ENCODE results near the gene SPAG4.

SPAG4 gene

GRCh38 chr20:35586751-35587425, 28.7 kb upstream of the SPAG4 start:
- Histone ChIP-seq H3K4me1 (ENCODE audit: control insufficient read depth, insufficient read depth, low read length) (no peaks in the 10 kb centered on the region), H3K36me3 (ENCODE audit: control insufficient read depth, insufficient read depth, low read length) (no peaks in the 10 kb centered on the region), H3K27me3 (ENCODE audit: control insufficient read depth, insufficient read depth, low read length) (no peaks in the 10 kb centered on the region)

GRCh38 chr20:35587436-35587835, 28.2 kb upstream of the SPAG4 start:
- H3K4me1 ChIP-seq (ENCODE audit: control insufficient read depth, insufficient read depth, low read length) = no peaks in the 10 kb centered on the region
- H3K9me3 ChIP-seq (ENCODE audit: control insufficient read depth, low read length) = no peaks in the 10 kb centered on the region
- no peaks in the 10 kb centered on the region for H3K36me3 ChIP-seq (ENCODE audit: control insufficient read depth, insufficient read depth, low read length)
- H3K27me3 ChIP-seq (ENCODE audit: control insufficient read depth, insufficient read depth, low read length) = no peaks in the 10 kb centered on the region
- no peak overlapping the region for H3K4me3 ChIP-seq (ENCODE audit: low read length)
- H3K9ac ChIP-seq (ENCODE audit: low read length) = no peak overlapping the region

More at GRCh38 chr20:35586751-35587425, 28.7 kb upstream of the SPAG4 start:
- Histone ChIP-seq H3K9ac (ENCODE audit: low read length) (no peak overlapping the region), H3K4me3 (ENCODE audit: low read length) (no peak overlapping the region), H3K9me3 (ENCODE audit: control insufficient read depth, low read length) (no peaks in the 10 kb centered on the region)

GRCh38 chr20:35588397-35588796, 27.2 kb upstream of the SPAG4 start:
- H3K27me3 ChIP-seq (ENCODE audit: control insufficient read depth, insufficient read depth, low read length) = no peaks in the 10 kb centered on the region
- no peaks in the 10 kb centered on the region for H3K36me3 ChIP-seq (ENCODE audit: control insufficient read depth, insufficient read depth, low read length)
- no peaks in the 10 kb centered on the region for H3K9me3 ChIP-seq (ENCODE audit: control insufficient read depth, low read length)
- H3K4me1 ChIP-seq (ENCODE audit: control insufficient read depth, insufficient read depth, low read length) = no peaks in the 10 kb centered on the region
- H3K9ac ChIP-seq (ENCODE audit: low read length) = no peak overlapping the region
- no peak overlapping the region for H3K4me3 ChIP-seq (ENCODE audit: low read length)

DNA sequence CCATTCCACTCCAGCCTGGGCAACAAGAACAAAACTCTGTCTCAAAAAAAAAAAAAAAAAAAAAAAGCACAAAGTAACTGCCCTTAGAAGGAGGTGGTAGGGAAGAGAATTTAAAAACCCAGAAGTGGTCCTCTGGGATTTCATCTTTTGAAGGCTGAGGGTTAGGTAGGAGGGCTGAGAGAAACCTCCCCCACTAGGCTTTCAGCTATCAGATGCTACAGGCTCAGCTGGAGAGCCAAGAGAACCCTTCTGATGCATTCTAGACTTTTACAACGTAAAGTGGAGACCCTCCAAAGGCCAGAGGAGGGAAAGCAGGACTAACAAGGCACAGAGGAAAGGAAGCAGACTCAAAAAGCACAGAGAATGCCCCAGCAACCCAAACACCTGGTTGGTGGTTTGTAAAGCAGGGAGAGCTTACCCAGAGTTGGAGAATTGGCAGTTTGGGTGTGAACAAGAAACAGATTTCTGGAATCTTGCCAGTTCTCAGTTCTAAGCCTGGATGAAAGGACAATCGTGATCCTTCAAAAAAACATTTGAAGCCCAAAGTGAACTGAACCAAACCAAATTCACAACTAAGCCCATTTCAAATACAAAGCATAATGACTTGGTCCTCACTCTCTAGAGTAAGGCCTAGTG, 23.2 kb upstream of the SPAG4 start:
- H3K9me3 ChIP-seq (ENCODE audit: control insufficient read depth, low read length) = no peaks in the 10 kb centered on the region
- H3K36me3 ChIP-seq (ENCODE audit: control insufficient read depth, insufficient read depth, low read length) = no peaks in the 10 kb centered on the region
- H3K9ac ChIP-seq (ENCODE audit: low read length) = no peak overlapping the region

DNA sequence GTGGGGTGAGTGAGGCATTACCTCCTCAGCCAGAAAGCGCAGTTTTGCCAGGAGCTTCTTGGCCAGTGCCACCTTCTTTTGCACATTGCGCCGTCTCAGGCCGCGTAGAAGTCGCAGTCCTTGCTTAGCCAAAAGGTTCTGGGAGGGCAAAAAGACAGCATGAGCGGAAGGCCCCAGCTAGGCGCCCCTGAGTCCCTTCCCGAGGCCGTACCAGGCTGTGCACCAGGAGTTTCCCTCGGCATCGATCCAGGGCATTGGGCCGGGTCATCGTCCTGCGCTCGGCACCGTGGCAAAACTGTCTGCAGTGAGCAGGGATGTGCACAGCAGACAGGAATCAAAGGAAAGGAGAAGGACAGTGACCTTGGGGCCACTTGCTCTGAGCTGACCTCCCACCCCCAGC, 20.2 kb upstream of the SPAG4 start:
- Histone ChIP-seq H3K27me3 (ENCODE audit: control insufficient read depth, insufficient read depth, low read length) (no peaks in the 10 kb centered on the region), H3K9ac (ENCODE audit: low read length) (no peak overlapping the region), H3K4me1 (ENCODE audit: control insufficient read depth, insufficient read depth, low read length) (peaks cover 8% of the 10 kb centered on the region)

More for the DNA sequence above, 23.2 kb upstream of the SPAG4 start:
- H3K4me3 ChIP-seq (ENCODE audit: low read length) = no peak overlapping the region
- H3K4me1 ChIP-seq (ENCODE audit: control insufficient read depth, insufficient read depth, low read length) = peaks cover 3% of the 10 kb centered on the region
- H3K27me3 ChIP-seq (ENCODE audit: control insufficient read depth, insufficient read depth, low read length) = no peaks in the 10 kb centered on the region

DNA sequence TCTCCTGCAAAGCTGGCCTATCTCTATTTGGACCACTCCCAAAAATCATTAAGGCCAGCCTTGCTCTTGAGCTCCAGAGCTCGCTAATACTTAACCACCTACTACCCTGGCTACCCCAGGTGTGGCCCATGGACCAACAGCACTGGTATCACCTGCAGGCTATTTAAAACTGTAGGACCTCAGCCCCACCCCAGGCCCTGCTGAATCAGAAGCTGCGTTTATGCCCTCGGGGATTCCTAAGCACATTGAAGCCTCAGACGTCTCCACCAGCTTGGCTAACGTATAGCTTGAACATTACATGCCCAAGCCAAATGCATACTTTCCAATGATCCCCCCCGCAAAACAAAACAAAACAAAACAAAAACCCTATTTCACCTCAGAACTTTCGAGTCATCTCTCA, 19.7 kb upstream of the SPAG4 start:
- Histone ChIP-seq H3K9me3 (ENCODE audit: control insufficient read depth, low read length) (no peaks in the 10 kb centered on the region), H3K36me3 (ENCODE audit: control insufficient read depth, insufficient read depth, low read length) (no peaks in the 10 kb centered on the region), H3K4me3 (ENCODE audit: low read length) (no peak overlapping the region), H3K4me1 (ENCODE audit: control insufficient read depth, insufficient read depth, low read length) (peaks cover 9% of the 10 kb centered on the region), H3K27me3 (ENCODE audit: control insufficient read depth, insufficient read depth, low read length) (peaks cover under 1% of the 10 kb centered on the region), H3K9ac (ENCODE audit: low read length) (no peak overlapping the region)

More for the DNA sequence above, 20.2 kb upstream of the SPAG4 start:
- no peaks in the 10 kb centered on the region for H3K36me3 ChIP-seq (ENCODE audit: control insufficient read depth, insufficient read depth, low read length)
- no peak overlapping the region for H3K4me3 ChIP-seq (ENCODE audit: low read length)
- H3K9me3 ChIP-seq (ENCODE audit: control insufficient read depth, low read length) = no peaks in the 10 kb centered on the region

DNA sequence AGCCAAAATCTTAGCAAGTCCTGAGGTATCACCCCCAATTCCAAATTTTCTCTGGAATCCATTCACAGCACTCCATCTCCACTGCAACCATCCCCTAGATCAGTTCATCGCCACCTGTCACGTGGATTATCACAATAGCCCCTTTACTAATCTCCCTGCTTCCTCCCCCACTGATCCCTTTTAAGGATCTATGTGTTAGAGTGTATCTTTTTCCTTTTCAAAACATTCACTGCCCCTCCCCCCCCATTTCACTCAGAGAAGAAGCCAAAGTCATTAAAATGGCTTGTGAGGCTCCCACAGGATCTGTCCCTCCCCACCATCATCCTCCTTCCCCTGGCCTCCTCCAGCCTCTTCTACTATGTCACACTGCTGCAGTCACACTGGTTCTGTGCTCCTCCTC, 18.4 kb upstream of the SPAG4 start:
- Histone ChIP-seq H3K9me3 (ENCODE audit: control insufficient read depth, low read length) (no peaks in the 10 kb centered on the region), H3K36me3 (ENCODE audit: control insufficient read depth, insufficient read depth, low read length) (no peaks in the 10 kb centered on the region), H3K4me3 (ENCODE audit: low read length) (no peak overlapping the region), H3K9ac (ENCODE audit: low read length) (no peak overlapping the region), H3K27me3 (ENCODE audit: control insufficient read depth, insufficient read depth, low read length) (peaks cover 6% of the 10 kb centered on the region), H3K4me1 (ENCODE audit: control insufficient read depth, insufficient read depth, low read length) (peaks cover 21% of the 10 kb centered on the region)

DNA sequence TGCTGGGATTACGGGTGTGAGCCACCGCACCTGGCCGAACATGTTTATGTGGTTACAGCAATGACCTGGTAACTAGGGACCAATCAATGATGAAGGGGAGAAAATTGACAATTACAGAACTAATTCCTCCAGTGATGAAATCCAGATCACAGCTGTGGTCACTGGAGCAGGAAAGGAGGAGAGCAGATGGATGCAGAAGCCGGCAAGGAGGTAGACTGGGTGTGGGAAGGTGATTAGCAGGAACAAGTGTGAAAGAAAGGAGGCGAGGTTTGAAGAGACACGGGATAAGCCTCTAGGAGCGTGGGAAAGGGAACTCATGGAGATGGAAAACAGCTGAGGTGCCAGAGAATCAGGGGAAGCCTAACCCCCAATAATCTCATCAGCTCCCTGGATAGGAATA, 17.2 kb upstream of the SPAG4 start:
- Histone ChIP-seq H3K9ac (ENCODE audit: low read length) (no peak overlapping the region), H3K27me3 (ENCODE audit: control insufficient read depth, insufficient read depth, low read length) (peaks cover 6% of the 10 kb centered on the region), H3K4me1 (ENCODE audit: control insufficient read depth, insufficient read depth, low read length) (peaks cover 25% of the 10 kb centered on the region), H3K36me3 (ENCODE audit: control insufficient read depth, insufficient read depth, low read length) (no peaks in the 10 kb centered on the region), H3K4me3 (ENCODE audit: low read length) (no peak overlapping the region), H3K9me3 (ENCODE audit: control insufficient read depth, low read length) (no peaks in the 10 kb centered on the region)

DNA sequence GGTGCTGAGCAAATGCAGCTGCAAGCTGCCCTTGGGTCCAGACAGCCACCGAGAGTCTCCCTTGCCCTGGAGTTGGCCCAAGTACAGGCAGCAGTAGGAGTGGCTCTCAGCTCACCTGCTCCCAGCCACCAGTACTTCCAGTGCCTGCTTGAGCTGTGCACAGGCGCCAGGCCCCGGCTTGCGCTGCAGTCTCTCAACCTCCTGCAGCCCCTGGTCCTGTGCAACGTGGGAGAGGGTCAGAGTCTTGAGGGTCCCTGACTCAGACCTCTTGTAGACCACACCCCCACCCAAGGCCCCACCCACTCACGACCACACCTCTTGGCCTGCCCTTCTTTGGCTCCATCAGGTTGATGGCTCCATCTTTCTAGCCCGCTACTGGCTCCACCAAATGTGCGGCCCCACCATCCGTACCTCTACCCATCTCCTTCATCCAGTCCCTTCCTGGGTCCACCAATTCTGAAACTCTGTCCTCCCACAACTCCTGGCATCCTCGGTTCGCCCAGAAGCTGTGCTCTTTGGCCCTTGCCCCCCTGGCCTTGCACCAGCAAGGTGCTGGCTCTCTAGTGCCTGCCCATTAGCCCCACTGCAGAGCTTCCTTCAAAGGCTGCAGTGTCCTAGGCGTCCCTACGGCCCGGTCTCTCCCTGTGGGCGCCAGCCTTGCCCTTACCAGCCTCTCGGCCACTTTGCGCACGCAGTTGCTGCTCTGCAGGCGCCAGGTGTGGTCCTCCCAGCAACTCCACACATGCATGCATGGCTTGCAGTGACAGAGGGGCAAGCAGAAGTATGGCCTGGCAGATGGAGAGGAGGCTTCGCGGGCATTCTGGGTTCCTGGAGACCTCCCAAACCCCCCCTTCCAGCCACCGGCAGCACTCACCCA, 16.5 kb upstream of the SPAG4 start:
- Histone ChIP-seq H3K9ac (ENCODE audit: low read length) (no peak overlapping the region), H3K27me3 (ENCODE audit: control insufficient read depth, insufficient read depth, low read length) (peaks cover 6% of the 10 kb centered on the region), H3K36me3 (ENCODE audit: control insufficient read depth, insufficient read depth, low read length) (no peaks in the 10 kb centered on the region), H3K4me1 (ENCODE audit: control insufficient read depth, insufficient read depth, low read length) (peaks cover 28% of the 10 kb centered on the region), H3K4me3 (ENCODE audit: low read length) (no peak overlapping the region), H3K9me3 (ENCODE audit: control insufficient read depth, low read length) (no peaks in the 10 kb centered on the region)

DNA sequence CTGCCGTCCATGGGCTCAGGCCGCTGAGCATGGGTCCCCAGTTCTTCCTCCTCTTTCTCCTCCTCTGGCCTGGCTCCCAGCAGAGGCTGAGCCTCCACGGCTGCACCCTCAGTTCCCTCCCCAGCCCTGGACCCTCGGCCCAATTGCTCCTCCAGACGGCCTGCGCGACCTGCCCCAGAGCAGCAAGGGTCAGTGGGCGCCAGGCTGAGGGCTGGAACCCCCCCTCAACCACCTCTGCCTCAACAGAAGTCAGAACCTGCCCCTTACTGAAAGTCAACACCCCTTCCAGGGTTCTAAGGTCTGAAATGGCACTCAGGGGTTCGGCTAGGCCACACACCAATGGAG, 15.9 kb upstream of the SPAG4 start:
- Histone ChIP-seq H3K9me3 (ENCODE audit: control insufficient read depth, low read length) (no peaks in the 10 kb centered on the region), H3K4me1 (ENCODE audit: control insufficient read depth, insufficient read depth, low read length) (peaks cover 32% of the 10 kb centered on the region), H3K36me3 (ENCODE audit: control insufficient read depth, insufficient read depth, low read length) (no peaks in the 10 kb centered on the region), H3K9ac (ENCODE audit: low read length) (no peak overlapping the region), H3K4me3 (ENCODE audit: low read length) (no peak overlapping the region), H3K27me3 (ENCODE audit: control insufficient read depth, insufficient read depth, low read length) (peaks cover 6% of the 10 kb centered on the region)

GRCh38 chr20:35600176-35600992, 15.2 kb upstream of the SPAG4 start:
- Histone ChIP-seq H3K9ac (ENCODE audit: low read length) (no peak overlapping the region), H3K36me3 (ENCODE audit: control insufficient read depth, insufficient read depth, low read length) (no peaks in the 10 kb centered on the region), H3K27me3 (ENCODE audit: control insufficient read depth, insufficient read depth, low read length) (peaks cover 6% of the 10 kb centered on the region), H3K4me3 (ENCODE audit: low read length) (no peak overlapping the region), H3K9me3 (ENCODE audit: control insufficient read depth, low read length) (no peaks in the 10 kb centered on the region), H3K4me1 (ENCODE audit: control insufficient read depth, insufficient read depth, low read length) (peaks cover 36% of the 10 kb centered on the region)
